AML-193 (cell line): ENCODE data around the gene FGB.
"Not testable (repeated sequence)": the region's sequence is repeated elsewhere in the genome, so short reads cannot be mapped to it uniquely, and the experiment has no call there.

Experiments used
- DNase-seq, 2 experiments: peaks; one replicate each; lab custom pipeline; 2025; lab: John Stamatoyannopoulos, UW

The FGB gene

GRCh38 chr4:154566639-154567204 is 3.9 kb downstream of the FGB start:
- DNase-seq, result no peak

- DNase-seq, result no peak
Measured at GRCh38 chr4:154569028-154569427, 6.2 kb downstream of the FGB start.

- no peak for DNase-seq
Measured at GRCh38 chr4:154569584-154569983, 6.8 kb downstream of the FGB start.

GRCh38 chr4:154573190-154573870 is 10.5 kb downstream of the FGB start:
- no peak for DNase-seq

GRCh38 chr4:154574311-154574710 is 11.5 kb downstream of the FGB start:
- no peak for DNase-seq

GRCh38 chr4:154577324-154577723 is 14.5 kb downstream of the FGB start:
- no peak for DNase-seq

GRCh38 chr4:154578919-154579318 is 16.1 kb downstream of the FGB start:
- no peak for DNase-seq

- no peak for DNase-seq
Measured at GRCh38 chr4:154579927-154580326, 17.1 kb downstream of the FGB start.

GRCh38 chr4:154582723-154583122 is 19.9 kb downstream of the FGB start:
- DNase-seq, result no peak

- DNase-seq, result no peak
Measured at GRCh38 chr4:154583230-154583629, 20.4 kb downstream of the FGB start.

- no peak for DNase-seq
Measured at GRCh38 chr4:154583677-154584076, 20.9 kb downstream of the FGB start.

GRCh38 chr4:154584259-154584658 is 21.4 kb downstream of the FGB start:
- no peak for DNase-seq

- no peak for DNase-seq
Measured at GRCh38 chr4:154585369-154586018, 22.7 kb downstream of the FGB start.

GRCh38 chr4:154586296-154587033 is 23.7 kb downstream of the FGB start:
- no peak for DNase-seq

- DNase-seq, result no peak
Measured at GRCh38 chr4:154588198-154588597, 25.4 kb downstream of the FGB start.

GRCh38 chr4:154589296-154590197 is 26.7 kb downstream of the FGB start:
- DNase-seq, result no peak

- DNase-seq, result no peak
Measured at GRCh38 chr4:154590329-154591006, 27.7 kb downstream of the FGB start, which contains the start of gene FGA. TSS of gene FGA (minus strand) at chr4:154590742. CDS start at chr4:154590687, 55 bp downstream.

- DNase-seq, result no peak
Measured at GRCh38 chr4:154591890-154592289, 29.1 kb downstream of the FGB start.

GRCh38 chr4:154593868-154594267 is 31.1 kb downstream of the FGB start:
- DNase-seq, result no peak

- not testable (repeated sequence) for DNase-seq
Measured at GRCh38 chr4:154594343-154594742, 31.5 kb downstream of the FGB start.

GRCh38 chr4:154595807-154596206 is 33.0 kb downstream of the FGB start:
- DNase-seq, result no peak
